HEK293 (cell line): Measurements from ENCODE around the gene RNF31.

Experiments used
- BCL11A ChIP-seq: fragments of 450-650 bp; formaldehyde crosslinking; IDR thresholded peaks from 2 replicates; pipeline ENCODE4 v1.5.1; 2016; ENCODE audit warnings: low read depth, missing biosample characterization, missing genetic modification characterization
- BCL6B ChIP-seq: fragments of 450-650 bp; formaldehyde crosslinking; IDR thresholded peaks from 2 replicates; pipeline ENCODE4 v1.5.1; 2017; ENCODE audit warnings: missing biosample characterization, missing genetic modification characterization
- FEZF1 ChIP-seq: fragments of 450-650 bp; formaldehyde crosslinking; IDR thresholded peaks from 2 replicates; pipeline ENCODE4 v1.5.1; 2016; ENCODE audit warnings: missing biosample characterization, missing genetic modification characterization
- GLI2 ChIP-seq: fragments of 450-650 bp; formaldehyde crosslinking; IDR thresholded peaks from 2 replicates; pipeline ENCODE4; 2017; ENCODE audit warnings: missing biosample characterization, missing genetic modification characterization, low read depth, borderline replicate concordance
- GLI4 ChIP-seq: fragments of 450-650 bp; formaldehyde crosslinking; IDR thresholded peaks from 2 replicates; pipeline ENCODE4 v1.5.1; 2016; ENCODE audit warnings: missing biosample characterization, missing genetic modification characterization
- GLIS1 ChIP-seq: fragments of 450-650 bp; formaldehyde crosslinking; IDR thresholded peaks from 2 replicates; pipeline ENCODE4 v1.5.1; 2016; ENCODE audit warnings: missing biosample characterization, missing genetic modification characterization
- HOXA7 ChIP-seq: sonication (generic); formaldehyde crosslinking; IDR thresholded peaks from 2 replicates; pipeline ENCODE4 v1.8.1; 2022; ENCODE audit warnings: missing genetic modification reagents, borderline replicate concordance
- HOXD13 ChIP-seq: sonication (generic); formaldehyde crosslinking; IDR thresholded peaks from 2 replicates; pipeline ENCODE4 v1.8.0; 2022; ENCODE audit warnings: missing genetic modification reagents, borderline replicate concordance
- KLF9 ChIP-seq: fragments of 450-650 bp; formaldehyde crosslinking; IDR thresholded peaks from 2 replicates; pipeline ENCODE4 v1.5.1; 2016; ENCODE audit warnings: missing biosample characterization, missing genetic modification characterization, low read depth
- OSR2 ChIP-seq: fragments of 450-650 bp; formaldehyde crosslinking; IDR thresholded peaks from 2 replicates; pipeline ENCODE4 v1.5.1; 2016; ENCODE audit warnings: missing biosample characterization, missing genetic modification characterization
- SALL2 ChIP-seq: fragments of 450-650 bp; formaldehyde crosslinking; IDR thresholded peaks from 2 replicates; pipeline ENCODE4 v1.5.0; 2017; ENCODE audit warnings: missing biosample characterization, mild to moderate bottlenecking, missing genetic modification characterization, borderline replicate concordance
- TRIM28 ChIP-seq: IDR thresholded peaks from 2 replicates; pipeline ENCODE4 v1.6.1; 2011; ENCODE audit warnings: low read length, control low read depth, borderline replicate concordance
- TSHZ1 ChIP-seq: fragments of 450-650 bp; formaldehyde crosslinking; IDR thresholded peaks from 2 replicates; pipeline ENCODE4 v1.5.1; 2016; ENCODE audit warnings: missing biosample characterization, missing genetic modification characterization, borderline replicate concordance
- WT1 ChIP-seq: fragments of 450-650 bp; formaldehyde crosslinking; IDR thresholded peaks from 2 replicates; pipeline ENCODE4 v1.5.1; 2016; ENCODE audit warnings: missing biosample characterization, missing genetic modification characterization
- ZBTB20 ChIP-seq: fragments of 450-650 bp; formaldehyde crosslinking; IDR thresholded peaks from 2 replicates; pipeline ENCODE4 v1.5.1; 2016; ENCODE audit warnings: missing biosample characterization, missing genetic modification characterization
- ZFP3 ChIP-seq: fragments of 450-650 bp; formaldehyde crosslinking; IDR thresholded peaks from 2 replicates; pipeline ENCODE4 v1.5.1; 2016; ENCODE audit warnings: low read depth, missing biosample characterization, missing genetic modification characterization
- ZFP69B ChIP-seq: fragments of 450-650 bp; formaldehyde crosslinking; IDR thresholded peaks from 2 replicates; pipeline ENCODE4 v1.5.1; 2016; ENCODE audit warnings: missing biosample characterization, missing genetic modification characterization
- ZNF157 ChIP-seq: fragments of 450-650 bp; formaldehyde crosslinking; IDR thresholded peaks from 2 replicates; pipeline ENCODE4 v1.5.1; 2016; ENCODE audit warnings: missing biosample characterization, missing genetic modification characterization
- ZNF19 ChIP-seq: fragments of 450-650 bp; formaldehyde crosslinking; IDR thresholded peaks from 2 replicates; pipeline ENCODE4; 2016; ENCODE audit warnings: missing biosample characterization, missing genetic modification characterization, low read depth
- ZNF280C ChIP-seq: fragments of 450-650 bp; formaldehyde crosslinking; IDR thresholded peaks from 2 replicates; pipeline ENCODE4 v1.5.1; 2016; ENCODE audit warnings: missing biosample characterization, missing genetic modification characterization
- ZNF335 ChIP-seq: fragments of 450-650 bp; formaldehyde crosslinking; conservative IDR thresholded peaks from 2 replicates; pipeline ENCODE4 v1.5.1; 2016; ENCODE audit warnings: missing biosample characterization, missing genetic modification characterization
- ZNF394 ChIP-seq: fragments of 450-650 bp; formaldehyde crosslinking; IDR thresholded peaks from 2 replicates; pipeline ENCODE4 v1.5.1; 2016; ENCODE audit warnings: missing biosample characterization, missing genetic modification characterization, mild to moderate bottlenecking, moderate library complexity, borderline replicate concordance
- ZNF48 ChIP-seq: fragments of 450-650 bp; formaldehyde crosslinking; IDR thresholded peaks from 2 replicates; pipeline ENCODE4 v1.5.1; 2016; ENCODE audit warnings: missing biosample characterization, missing genetic modification characterization
- ZNF530 ChIP-seq: fragments of 450-650 bp; formaldehyde crosslinking; IDR thresholded peaks from 2 replicates; pipeline ENCODE4 v1.5.1; 2016; ENCODE audit warnings: low read depth, missing biosample characterization, missing genetic modification characterization
- ZNF677 ChIP-seq: fragments of 450-650 bp; IDR thresholded peaks from 2 replicates; pipeline ENCODE4 v1.5.0; 2018; ENCODE audit warnings: missing biosample characterization, mild to moderate bottlenecking, missing genetic modification characterization, moderate library complexity
- ZNF776 ChIP-seq: fragments of 450-650 bp; formaldehyde crosslinking; IDR thresholded peaks from 2 replicates; pipeline ENCODE4 v1.5.0; 2017; ENCODE audit warnings: missing biosample characterization, missing genetic modification characterization, borderline replicate concordance
- ZNF843 ChIP-seq: fragments of 450-650 bp; formaldehyde crosslinking; IDR thresholded peaks from 2 replicates; pipeline ENCODE4 v1.5.1; 2016; ENCODE audit warnings: missing biosample characterization, missing genetic modification characterization
- ZSCAN16 ChIP-seq: fragments of 450-650 bp; formaldehyde crosslinking; IDR thresholded peaks from 2 replicates; pipeline ENCODE4 v1.5.1; 2016; ENCODE audit warnings: missing biosample characterization, missing genetic modification characterization
- ZSCAN18 ChIP-seq: fragments of 450-650 bp; formaldehyde crosslinking; IDR thresholded peaks from 2 replicates; pipeline ENCODE4 v1.5.1; 2016; ENCODE audit warnings: missing biosample characterization, missing genetic modification characterization
- ZSCAN5A ChIP-seq: fragments of 450-650 bp; formaldehyde crosslinking; IDR thresholded peaks from 2 replicates; pipeline ENCODE4 v1.5.1; 2016; ENCODE audit warnings: missing biosample characterization, missing genetic modification characterization

RNF31 gene

GRCh38 chr14:24195186-24196070 lies 48.1 kb downstream of the RNF31 start, which contains the start of gene TM9SF1 (continued):
- peak; percentile 34; the same call in 1 of the 2 replicates for TF ChIP-seq ZNF843 (tag by site-specific recombination)
- no peak for TF ChIP-seq ZSCAN16 (tag by site-specific recombination)
- TF ChIP-seq ZNF157 (tag by site-specific recombination): no peak
- TF ChIP-seq ZNF48 (tag by site-specific recombination): no peak
- peak; percentile 94 for TF ChIP-seq ZBTB20 (tag by site-specific recombination)
- TF ChIP-seq GLI2 (tag by site-specific recombination): peak; percentile 6; the same call in 1 of the 2 replicates
- TF ChIP-seq ZSCAN18: no peak
- TF ChIP-seq ZNF280C (tag by site-specific recombination): no peak
- peak; percentile 52; the same call in 1 of the 2 replicates for TF ChIP-seq ZNF394 (tag by site-specific recombination)
- peak; percentile 26; the same call in 1 of the 2 replicates for TF ChIP-seq ZFP69B (tag by site-specific recombination)
- peak; percentile 15; the same call in 1 of the 2 replicates for TF ChIP-seq OSR2 (tag by site-specific recombination)
- TF ChIP-seq FEZF1 (tag by site-specific recombination): no peak; the same call in 1 of the 2 replicates
- no peak for TF ChIP-seq SALL2
- TF ChIP-seq ZSCAN5A (tag by site-specific recombination): 0 out of 2 replicates have a peak, but pooled peaks have one; percentile 25
- no peak for TF ChIP-seq BCL11A
- TF ChIP-seq GLI4: 0 out of 2 replicates have a peak, but pooled peaks have one; percentile 17
- peak; percentile 100 for TF ChIP-seq ZNF335 (tag by site-specific recombination)
- TF ChIP-seq ZNF677 (tag by site-specific recombination): no peak
- peak; percentile 29; the same call in 1 of the 2 replicates for TF ChIP-seq KLF9
- no peak for TF ChIP-seq ZNF19 (tag by site-specific recombination)
- 0 out of 2 replicates have a peak, but pooled peaks have one; percentile 45 for TF ChIP-seq TSHZ1
- no peak for TF ChIP-seq HOXA7 (CRISPR knock-in tag)
- TF ChIP-seq BCL6B (tag by site-specific recombination): no peak
- TF ChIP-seq GLIS1: peak; percentile 87
- no peak for TF ChIP-seq WT1
- TF ChIP-seq ZFP3 (tag by site-specific recombination): no peak
- TF ChIP-seq ZNF776 (tag by site-specific recombination): no peak
- no peak for TF ChIP-seq HOXD13 (CRISPR knock-in tag)
- TF ChIP-seq TRIM28: no peak
- no peak; the same call in 1 of the 2 replicates for TF ChIP-seq ZNF530 (tag by site-specific recombination)
